GM12801 (cell line): Measurements from ENCODE around the gene APOM.

Experiments
- CTCF ChIP-seq: IDR thresholded peaks from one replicate; pipeline ENCODE4 v1.5.1; 2011; ENCODE audit warnings: control low read depth; ENCODE audit not compliant: insufficient read length; ENCODE audit errors: extremely low read depth

APOM gene

GRCh38 chr6:31691564-31692108 is 35.9 kb downstream of the APOM start:
- no peak for TF ChIP-seq CTCF

- no peak for TF ChIP-seq CTCF
Measured at GRCh38 chr6:31692353-31692752, 36.7 kb downstream of the APOM start.

GRCh38 chr6:31692886-31693285 is 37.2 kb downstream of the APOM start:
- TF ChIP-seq CTCF, result no peak

- TF ChIP-seq CTCF, result no peak
Measured at GRCh38 chr6:31693535-31693934, 37.8 kb downstream of the APOM start.

GRCh38 chr6:31697555-31697954 is 41.9 kb downstream of the APOM start:
- TF ChIP-seq CTCF, result no peak

GRCh38 chr6:31700740-31701401 is 45.2 kb downstream of the APOM start:
- TF ChIP-seq CTCF, result no peak

GRCh38 chr6:31701666-31702404 is 46.1 kb downstream of the APOM start:
- TF ChIP-seq CTCF, result no peak
